Measurements from ENCODE around the gene RRP8.

The RRP8 gene

GRCh38 chr11:6617315-6617781 lies 13.9 kb upstream of the RRP8 start:
- no peak for DNase-seq

DNA sequence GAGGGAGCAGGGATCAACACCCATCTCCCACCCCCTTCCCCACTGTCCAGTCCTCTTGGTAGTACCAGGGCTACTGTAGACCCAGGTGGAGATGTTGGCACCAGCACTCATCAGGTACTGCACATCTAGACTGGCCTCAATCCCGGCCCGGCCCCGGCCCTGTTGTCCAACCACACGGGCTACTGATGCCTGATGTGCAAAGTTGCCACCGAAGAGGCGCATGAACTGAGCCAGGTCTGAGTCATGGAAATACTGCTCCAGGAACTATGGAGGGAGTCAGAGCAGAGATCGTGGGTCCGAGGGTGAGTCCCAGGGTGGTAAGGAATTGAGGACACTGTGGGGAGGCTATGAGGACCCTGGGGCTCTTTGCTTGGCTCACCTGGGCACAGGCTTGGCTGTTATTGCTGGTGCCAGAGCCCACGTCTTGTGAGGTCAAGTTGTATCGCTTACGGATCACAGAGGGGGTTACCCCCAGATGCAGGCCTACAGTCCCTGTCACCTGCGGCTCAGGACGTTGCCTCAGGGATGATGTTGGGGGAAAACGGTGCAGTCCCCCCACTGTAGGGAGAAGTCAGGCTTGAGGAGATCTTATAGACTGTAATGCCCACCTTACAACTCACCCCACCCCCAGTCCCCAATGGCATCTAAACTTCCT lies 13.3 kb upstream of the RRP8 start:
- DNase-seq: no peak

- peak; percentile 31 for DNase-seq
Measured at GRCh38 chr11:6615882-6616585, 12.6 kb upstream of the RRP8 start.

DNA sequence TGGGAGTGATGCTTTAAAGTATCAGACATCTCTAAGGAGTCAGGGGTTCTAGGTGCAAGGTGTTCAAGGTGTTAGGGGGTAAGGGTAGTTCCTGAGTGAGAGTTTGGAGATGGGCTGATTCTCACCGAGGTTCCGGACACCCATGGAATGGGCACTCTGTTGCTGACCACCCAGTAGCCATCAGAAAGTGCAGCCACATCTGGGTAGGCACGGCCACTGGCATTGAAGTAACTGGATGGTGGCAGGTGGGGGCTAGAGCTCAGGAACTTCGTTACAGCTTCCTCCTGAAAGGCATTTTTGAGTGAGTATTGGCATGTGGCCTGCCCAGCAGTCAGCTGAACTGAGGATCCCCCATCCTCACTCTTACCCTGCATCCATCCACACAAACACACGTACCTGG lies 11.6 kb upstream of the RRP8 start:
- DNase-seq: no peak

DNA sequence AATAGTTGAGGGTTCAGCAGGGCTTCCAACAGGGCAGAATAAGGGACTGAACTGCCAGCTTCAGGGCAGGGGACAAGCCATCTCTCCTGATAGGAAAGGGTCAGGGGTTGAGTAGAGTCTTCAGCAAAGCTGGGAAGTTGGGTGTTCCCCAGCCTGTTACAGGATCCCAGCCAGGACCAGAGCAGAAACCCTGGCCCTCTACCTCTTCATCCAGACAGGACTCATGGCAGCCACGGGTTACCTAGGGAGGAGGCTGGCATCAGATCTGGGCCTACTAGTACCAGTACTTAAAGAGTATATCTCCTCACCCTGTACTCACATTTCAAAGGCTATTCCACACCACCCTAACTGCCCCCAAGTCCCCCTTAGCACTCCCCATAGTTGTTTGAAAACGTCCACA lies 11.0 kb upstream of the RRP8 start:
- no peak for DNase-seq

- no peak for DNase-seq
Measured at GRCh38 chr11:6613496-6613895, 10.1 kb upstream of the RRP8 start.

GRCh38 chr11:6612213-6613041 lies 9.0 kb upstream of the RRP8 start, which contains the start of gene TAF10:
Gene TAF10, minus strand, starts transcription at chr11:6612216. Its CDS starts 27 bp downstream, at chr11:6612189.
- DNase-seq: peak; percentile 98

DNA sequence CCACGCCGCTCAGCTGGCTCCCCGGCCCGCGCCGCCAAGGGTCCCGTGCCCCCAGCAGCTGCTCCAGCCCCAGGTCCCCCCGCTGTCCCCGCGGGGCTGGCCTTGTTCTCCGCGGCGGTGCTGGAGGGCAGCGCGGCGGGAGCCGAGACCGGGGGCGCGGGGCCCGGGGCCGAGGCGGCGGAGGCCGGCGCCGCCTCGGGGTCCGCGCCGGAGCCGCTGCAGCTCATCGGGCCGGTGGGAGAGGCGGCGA lies 8.5 kb upstream of the RRP8 start:
- DNase-seq: no peak

DNA sequence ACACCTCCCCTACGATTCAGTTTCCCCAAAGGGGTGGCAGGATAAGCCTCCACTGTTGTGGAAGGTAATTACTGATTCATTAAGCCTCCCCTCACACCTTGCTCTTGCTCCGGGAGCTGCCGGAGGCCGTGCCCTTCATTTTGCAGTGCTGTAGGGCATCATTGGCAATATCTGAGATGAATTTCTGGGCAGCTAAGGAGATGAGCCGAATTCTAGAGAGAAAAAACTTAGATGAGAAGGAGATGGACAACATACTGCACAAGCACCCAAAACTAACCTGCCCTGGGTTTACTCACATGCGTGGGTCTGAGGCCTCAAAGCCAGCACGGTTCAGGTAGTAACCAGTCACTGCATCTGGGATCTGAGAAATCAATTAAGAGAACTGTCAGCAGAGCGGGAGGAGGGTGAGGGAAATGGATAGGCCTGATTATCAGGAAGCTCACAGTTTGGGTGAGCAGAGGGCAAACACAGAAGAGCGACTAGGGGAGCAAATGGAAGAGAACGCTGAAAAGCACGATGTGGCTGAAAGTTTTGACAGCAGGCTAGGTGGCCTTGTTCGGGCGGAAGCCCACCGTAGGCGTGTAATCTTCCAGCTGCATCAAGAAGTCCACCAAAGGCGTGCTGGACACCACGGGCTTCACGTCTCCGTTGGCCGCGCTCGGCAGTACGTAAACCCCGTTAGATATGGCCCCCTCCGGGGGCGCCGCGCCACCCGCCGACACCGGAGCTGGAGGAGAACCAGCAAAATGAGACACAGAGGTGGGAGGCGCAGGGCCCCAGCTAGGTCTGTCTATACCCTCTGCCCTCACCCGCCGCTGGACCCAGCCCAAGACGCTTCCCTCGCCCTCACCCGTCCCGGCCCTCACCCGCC lies 7.9 kb upstream of the RRP8 start:
- peak; percentile 19 for DNase-seq

GRCh38 chr11:6610591-6610990 lies 7.2 kb upstream of the RRP8 start:
- no peak for DNase-seq

GRCh38 chr11:6609502-6610015 lies 6.1 kb upstream of the RRP8 start:
- no peak for DNase-seq

- peak; percentile 21 for DNase-seq
Measured at GRCh38 chr11:6608726-6609501, 5.5 kb upstream of the RRP8 start.

DNA sequence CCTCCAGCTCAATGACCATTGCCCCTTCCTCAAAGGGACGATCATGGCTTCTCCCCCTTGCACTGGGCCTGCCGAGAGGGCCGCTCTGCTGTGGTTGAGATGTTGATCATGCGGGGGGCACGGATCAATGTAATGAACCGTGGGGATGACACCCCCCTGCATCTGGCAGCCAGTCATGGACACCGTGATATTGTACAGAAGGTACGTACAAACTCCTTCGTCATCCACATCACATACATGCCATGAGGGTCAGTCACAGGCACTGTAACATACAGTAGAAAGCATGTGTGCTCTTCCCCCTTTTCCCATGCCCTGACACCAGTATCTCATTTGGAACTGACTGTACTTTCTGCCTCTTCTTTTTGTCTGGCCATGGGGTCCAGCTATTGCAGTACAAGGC lies 4.6 kb upstream of the RRP8 start:
- no peak for DNase-seq

GRCh38 chr11:6607190-6607795 lies 3.9 kb upstream of the RRP8 start:
- DNase-seq: peak; percentile 54

- DNase-seq: peak; percentile 96
Measured at GRCh38 chr11:6606471-6607189, 3.2 kb upstream of the RRP8 start.

- no peak for DNase-seq
Measured at GRCh38 chr11:6604790-6605189, 1.4 kb upstream of the RRP8 start.

DNA sequence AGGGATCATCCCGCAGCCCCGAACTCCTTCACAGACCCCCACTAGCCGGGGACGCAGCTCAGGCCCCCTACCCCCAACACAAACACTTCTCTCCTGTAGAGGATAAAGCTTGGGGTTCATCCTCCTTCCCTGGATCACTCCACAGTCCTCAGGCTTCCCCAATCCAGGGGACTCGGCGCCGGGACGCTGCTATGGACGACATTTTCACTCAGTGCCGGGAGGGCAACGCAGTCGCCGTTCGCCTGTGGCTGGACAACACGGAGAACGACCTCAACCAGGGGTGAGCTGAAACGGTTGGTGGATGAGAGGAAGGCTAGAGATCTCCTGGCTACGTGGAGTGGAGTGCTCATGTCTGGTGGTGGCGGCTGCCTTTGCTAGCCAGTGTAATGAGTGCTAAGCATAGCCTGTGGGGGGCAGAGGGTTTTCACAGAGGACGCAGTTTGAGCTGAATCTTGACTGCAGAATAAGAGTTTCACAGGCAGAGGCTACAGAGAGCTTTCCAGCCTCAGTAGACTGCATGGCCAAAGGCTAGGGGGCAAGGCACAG lies 738 bp upstream of the RRP8 start:
- DNase-seq: peak; percentile 70

GRCh38 chr11:6602096-6602940 lies 1.1 kb downstream of the RRP8 start:
- no peak for DNase-seq

DNA sequence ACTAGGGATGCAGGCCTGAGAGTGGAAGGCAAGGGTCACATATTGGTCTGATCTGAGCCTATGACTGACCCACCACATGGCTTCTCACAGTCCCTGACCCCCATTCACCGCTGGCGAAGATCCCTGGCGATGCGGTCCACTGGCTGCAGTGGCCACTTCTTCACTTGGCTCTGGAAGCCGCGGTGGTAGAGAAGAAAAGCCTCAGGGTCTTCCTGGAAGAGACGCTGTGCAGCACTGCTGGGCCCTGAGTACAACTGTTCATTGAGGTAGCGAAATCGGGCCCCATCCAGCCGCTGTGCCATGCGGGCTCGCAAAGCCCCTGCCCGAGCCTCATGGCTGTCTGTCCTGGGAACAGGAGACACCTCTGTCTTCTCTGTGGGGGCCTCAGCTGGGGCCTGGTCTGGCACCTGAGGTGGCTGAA lies 2.4 kb downstream of the RRP8 start:
- no peak for DNase-seq

All from fibroblast of skin of scalp (primary cell).